Fibroblast of skin of scalp (primary cell): ENCODE measurements around the gene ERCC1.
"Not testable (repeated sequence)": the region's sequence is repeated elsewhere in the genome, so short reads cannot be mapped to it uniquely, and the experiment has no call there.

Experiments
- DNase-seq: peaks from one replicate; pipeline ENCODE4 v3.0.0-alpha.2; 2013

Gene ERCC1

GRCh38 chr19:45455707-45456499, 32.2 kb upstream of the ERCC1 start:
- DNase-seq = peak; percentile 99

GRCh38 chr19:45451850-45452387, 28.2 kb upstream of the ERCC1 start:
- DNase-seq = no peak

DNA sequence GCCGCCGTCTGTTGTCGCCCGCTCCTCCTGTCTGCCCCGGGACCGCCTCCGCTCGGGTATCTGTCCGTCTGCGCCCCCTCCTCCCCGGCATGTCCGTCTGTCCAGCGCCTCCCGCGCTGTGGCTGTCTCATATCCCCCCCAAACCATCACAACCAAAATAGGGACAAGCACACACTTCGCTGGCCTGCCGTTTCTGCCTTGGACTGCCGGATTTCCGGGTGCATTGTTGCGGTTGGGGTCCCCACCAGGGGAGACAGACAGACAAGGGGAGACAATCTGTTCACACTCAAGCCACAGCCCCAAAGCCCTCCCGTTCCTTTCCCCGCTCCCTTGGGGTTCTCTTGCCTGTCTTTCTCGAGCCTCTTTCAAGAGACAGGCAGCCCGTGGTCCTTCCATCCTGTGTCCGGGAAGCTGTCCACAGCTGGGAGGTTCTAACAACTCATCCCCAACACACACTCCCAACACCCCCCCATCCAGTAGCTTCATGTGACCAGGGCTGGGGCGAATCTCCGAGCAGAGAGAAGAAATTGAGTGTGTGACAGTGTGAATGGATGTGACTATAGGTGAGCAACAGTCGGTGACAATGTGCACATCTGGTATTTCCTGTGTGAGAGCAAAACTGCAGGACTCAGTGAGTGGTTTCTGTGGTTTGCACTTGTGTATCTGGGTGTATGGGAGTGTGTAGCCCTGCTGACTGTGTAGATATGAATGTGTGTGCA, 27.6 kb upstream of the ERCC1 start:
- DNase-seq = peak; percentile 63

DNA sequence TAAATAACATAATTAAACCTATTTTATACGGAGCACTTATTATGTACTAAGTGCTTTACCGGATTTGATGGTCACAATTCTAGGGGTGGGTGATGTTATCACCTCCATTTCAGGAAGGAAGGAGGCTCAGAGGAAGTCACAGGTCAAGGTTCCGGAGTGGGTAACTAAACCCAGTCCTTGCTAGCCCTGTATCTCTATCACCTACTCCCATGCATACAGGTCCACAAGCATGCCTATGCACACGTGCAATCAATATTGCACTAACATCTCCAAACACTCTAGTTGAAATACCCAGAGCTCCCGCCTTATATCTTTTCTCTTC, 26.3 kb upstream of the ERCC1 start:
- no peak for DNase-seq

DNA sequence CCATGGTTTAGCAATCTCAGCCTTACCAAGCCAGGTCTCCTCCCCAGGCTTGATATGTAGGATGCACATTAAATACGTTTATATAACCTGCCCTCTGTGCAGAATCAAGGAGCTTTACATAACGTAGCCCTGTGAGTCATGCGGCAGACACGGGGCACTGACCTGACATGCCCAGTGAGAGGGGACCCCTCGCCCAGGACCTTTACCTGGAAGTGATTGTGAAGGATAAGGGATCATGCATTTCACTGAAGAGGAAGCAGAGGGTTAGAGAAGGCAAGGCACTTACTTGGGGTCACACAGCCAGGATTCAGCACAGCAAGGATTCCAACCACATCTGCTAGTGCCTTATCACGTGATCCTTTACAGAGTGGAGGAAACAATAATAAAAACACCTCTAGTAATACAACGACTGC, 25.2 kb upstream of the ERCC1 start:
- no peak for DNase-seq

- no peak for DNase-seq
Measured at GRCh38 chr19:45448425-45448756, 24.7 kb upstream of the ERCC1 start.

- no peak for DNase-seq
Measured at GRCh38 chr19:45446944-45447343, 23.2 kb upstream of the ERCC1 start.

GRCh38 chr19:45446295-45446694, 22.6 kb upstream of the ERCC1 start:
- peak; percentile 55 for DNase-seq

DNA sequence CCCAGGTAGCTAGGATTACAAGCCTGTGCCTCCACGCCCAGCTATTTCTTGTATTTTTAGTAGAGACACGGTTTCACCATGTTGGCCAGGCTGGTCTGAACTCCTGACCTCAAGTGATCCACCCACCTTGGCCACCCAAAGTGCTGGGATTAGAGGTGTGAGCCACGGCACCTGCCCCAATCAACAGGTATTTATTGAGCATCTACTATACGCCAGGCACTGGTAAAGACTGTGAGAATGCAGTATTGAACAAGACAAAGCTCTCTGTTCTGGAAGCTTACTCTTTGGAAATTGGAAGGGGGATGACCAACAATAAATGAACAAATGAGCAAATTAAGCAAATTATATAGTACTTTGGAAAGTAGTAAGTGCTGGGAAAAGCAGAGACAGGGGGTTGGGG, 21.4 kb upstream of the ERCC1 start:
- no peak for DNase-seq

DNA sequence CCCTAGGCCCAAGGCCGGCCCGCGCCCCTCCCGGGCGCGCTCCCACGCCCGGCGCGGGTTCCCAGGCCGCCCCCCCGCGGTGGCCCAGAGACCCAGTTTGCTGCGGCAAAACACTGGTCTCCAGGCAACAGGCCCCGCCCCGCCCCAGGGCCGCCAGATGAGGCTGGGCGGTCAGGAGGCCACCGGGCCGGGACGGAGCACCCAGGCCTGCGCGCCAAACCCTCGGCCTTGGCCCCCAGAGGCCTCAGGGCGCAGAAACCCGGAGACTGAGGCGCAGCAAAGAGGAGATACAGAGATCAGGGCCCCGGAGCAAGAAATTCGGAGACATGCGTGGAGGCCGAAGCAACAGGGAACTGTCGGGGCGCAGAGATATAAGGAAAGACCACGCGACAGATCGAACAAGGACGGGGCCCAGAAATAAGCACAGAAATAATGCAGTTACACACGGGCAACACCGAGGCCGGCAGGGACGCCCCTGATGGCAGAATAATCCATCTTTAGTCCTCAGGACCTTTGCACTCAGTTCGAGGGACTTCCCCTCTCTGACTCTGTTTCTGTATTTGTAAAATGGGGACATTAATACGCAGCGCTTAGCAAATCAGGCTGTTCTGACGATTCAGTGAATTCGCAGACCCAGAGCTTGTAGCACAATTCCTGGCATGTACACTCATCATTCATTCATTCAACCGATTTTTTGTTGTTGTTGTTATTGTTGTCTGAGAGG, 20.8 kb upstream of the ERCC1 start:
- peak; percentile 78 for DNase-seq

GRCh38 chr19:45443462-45444317, 20.0 kb upstream of the ERCC1 start:
- DNase-seq = peak; percentile 94

GRCh38 chr19:45442778-45443461, 19.2 kb upstream of the ERCC1 start:
- DNase-seq = peak; percentile 68

GRCh38 chr19:45442408-45442777, 18.7 kb upstream of the ERCC1 start:
- DNase-seq = no peak

GRCh38 chr19:45440873-45441654, 17.3 kb upstream of the ERCC1 start:
- DNase-seq = peak; percentile 60

DNA sequence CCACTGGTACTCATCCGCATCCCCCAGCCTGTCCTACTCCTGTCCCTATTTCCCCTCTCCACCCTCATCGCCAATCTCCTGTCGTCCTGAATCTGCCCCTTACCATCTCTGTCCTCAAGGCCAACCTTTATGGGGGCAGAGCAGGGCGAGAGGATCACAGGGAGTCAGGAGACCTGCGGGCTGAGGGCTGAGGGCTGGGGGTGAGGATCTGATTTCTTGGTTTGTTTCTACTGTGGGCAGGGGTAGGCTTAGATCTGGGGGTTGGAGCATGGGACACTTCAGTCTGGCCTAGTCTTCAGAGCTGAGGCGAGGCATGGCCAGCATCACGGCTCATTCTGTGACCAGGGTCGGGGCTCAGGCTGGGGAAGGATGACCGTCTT, 16.5 kb upstream of the ERCC1 start:
- DNase-seq = no peak

- DNase-seq = peak; percentile 88
Measured at GRCh38 chr19:45439569-45440258, 16.0 kb upstream of the ERCC1 start.

DNA sequence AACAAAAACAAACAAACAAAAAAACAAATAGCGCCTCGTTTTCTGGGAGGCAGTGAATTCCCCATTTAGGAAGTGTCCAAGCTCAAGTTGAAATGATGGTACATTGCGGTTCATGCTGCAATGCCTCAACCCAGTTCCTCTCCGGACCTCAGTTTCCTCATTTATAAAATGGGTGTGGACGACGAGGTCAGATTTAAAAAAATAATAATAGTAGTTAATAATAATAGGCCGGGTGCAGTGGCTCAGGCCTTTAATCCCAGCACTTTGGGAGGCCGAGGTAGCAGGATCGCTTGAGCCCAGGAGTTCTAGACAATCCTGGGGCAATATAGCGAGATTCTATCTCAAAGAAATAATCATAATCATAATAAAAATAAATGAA, 15.5 kb upstream of the ERCC1 start:
- no peak for DNase-seq

- no peak for DNase-seq
Measured at GRCh38 chr19:45437328-45437727, 13.6 kb upstream of the ERCC1 start.

DNA sequence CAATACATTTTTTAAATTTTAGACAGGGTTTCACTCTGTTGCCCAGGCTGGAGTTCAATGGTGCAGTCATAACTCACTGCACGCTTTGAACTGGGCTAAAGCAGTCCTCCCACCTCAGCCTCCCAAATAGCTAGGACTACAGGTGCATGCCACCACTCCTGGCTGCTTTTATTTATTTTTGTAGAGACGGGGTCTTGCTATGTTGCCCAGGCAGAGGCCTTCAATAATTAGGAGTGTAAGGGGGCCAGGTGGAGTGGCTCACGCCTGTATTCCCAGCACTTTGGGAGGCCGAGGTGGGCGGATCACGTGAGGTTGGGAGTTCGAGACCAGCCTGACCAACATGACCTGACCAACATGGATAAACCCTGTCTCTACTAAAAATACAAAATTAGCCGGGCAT, 8.8 kb upstream of the ERCC1 start:
- not testable (repeated sequence) for DNase-seq

DNA sequence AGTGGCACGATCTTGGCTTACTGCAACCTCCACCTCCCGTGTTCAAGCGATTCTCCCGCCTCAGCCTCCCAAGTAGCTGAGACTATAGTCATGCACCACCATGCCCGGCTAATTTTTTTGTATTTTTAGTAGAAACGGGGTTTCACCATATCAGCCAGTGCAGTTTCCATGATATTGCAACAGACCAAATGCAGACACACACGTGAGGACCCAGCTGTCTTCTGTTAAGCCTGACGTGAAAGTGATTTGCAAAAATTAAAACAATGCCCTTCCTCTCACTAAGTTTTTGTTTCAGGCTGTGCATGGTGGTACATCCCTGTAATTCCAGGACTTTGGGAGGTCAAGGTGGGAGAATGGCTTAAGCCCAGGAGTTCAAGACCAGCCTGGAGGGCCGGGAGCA, 7.3 kb upstream of the ERCC1 start:
- peak; percentile 63 for DNase-seq

DNA sequence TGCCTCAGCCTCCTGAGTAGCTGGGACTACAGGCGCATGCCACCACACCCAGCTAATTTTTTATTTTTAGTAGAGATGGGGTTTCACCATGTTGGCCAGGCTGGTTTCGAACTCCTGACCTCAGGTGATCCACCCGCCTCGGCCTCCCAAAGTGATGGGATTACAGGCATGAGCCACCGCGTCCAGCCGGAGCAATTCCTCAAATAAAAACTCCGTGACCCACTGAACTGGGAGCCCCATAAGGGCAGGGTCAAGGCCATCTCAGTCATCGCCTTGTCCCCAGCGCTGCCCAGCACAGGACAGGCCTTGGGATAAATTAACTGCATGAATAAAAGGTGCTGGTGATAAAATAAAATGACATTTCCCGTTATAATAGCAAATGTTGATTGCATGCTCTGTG, 6.2 kb upstream of the ERCC1 start:
- not testable (repeated sequence) for DNase-seq
